ENCODE data around the gene IFNGR1. TPM values are rescaled to one million over a fixed set of nuclear protein-coding genes. Genes with fewer than 3 reads are reported as not detected.

IFNGR1 gene
- total and polyA plus RNA-seq, 2 of the 13 experiments (the other 11 are each of a cell fraction or from before 2014, with no cell fraction given): 82.8 to 87.8 TPM

- TF ChIP-seq ELF3 (CRISPR knock-in tag; IDR thresholded peaks at IDR 0.05) (no peak), SRSF9 (IDR thresholded peaks at IDR 0.05; ENCODE audit: borderline replicate concordance, insufficient read depth, low read depth, low read length, poor library complexity, severe bottlenecking) (no peak), GZF1 (CRISPR knock-in tag; IDR thresholded peaks at IDR 0.05) (no peak), PHF21A (CRISPR knock-in tag; IDR thresholded peaks at IDR 0.05) (no peak), ZNF160 (CRISPR knock-in tag; IDR thresholded peaks at IDR 0.05) (no peak)
- TF ChIP-seq, protein P1, sequence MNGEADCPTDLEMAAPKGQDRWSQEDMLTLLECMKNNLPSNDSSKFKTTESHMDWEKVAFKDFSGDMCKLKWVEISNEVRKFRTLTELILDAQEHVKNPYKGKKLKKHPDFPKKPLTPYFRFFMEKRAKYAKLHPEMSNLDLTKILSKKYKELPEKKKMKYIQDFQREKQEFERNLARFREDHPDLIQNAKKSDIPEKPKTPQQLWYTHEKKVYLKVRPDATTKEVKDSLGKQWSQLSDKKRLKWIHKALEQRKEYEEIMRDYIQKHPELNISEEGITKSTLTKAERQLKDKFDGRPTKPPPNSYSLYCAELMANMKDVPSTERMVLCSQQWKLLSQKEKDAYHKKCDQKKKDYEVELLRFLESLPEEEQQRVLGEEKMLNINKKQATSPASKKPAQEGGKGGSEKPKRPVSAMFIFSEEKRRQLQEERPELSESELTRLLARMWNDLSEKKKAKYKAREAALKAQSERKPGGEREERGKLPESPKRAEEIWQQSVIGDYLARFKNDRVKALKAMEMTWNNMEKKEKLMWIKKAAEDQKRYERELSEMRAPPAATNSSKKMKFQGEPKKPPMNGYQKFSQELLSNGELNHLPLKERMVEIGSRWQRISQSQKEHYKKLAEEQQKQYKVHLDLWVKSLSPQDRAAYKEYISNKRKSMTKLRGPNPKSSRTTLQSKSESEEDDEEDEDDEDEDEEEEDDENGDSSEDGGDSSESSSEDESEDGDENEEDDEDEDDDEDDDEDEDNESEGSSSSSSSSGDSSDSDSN (CRISPR knock-in tag; IDR thresholded peaks at IDR 0.05): no peak
- TF ChIP-seq, protein P2, sequence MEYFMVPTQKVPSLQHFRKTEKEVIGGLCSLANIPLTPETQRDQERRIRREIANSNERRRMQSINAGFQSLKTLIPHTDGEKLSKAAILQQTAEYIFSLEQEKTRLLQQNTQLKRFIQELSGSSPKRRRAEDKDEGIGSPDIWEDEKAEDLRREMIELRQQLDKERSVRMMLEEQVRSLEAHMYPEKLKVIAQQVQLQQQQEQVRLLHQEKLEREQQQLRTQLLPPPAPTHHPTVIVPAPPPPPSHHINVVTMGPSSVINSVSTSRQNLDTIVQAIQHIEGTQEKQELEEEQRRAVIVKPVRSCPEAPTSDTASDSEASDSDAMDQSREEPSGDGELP (IDR thresholded peaks at IDR 0.05; ENCODE audit: borderline replicate concordance, low read depth): no peak
- no peak for DNase-seq (ENCODE audit: low spot score)
- Histone ChIP-seq H3K27me3 (ENCODE audit: control insufficient read depth in 1 of 2, insufficient read depth in 2 of 2, low read length in 2 of 2) (no peaks in the 10 kb centered on the region), H3K4me1 (ENCODE audit: insufficient read depth, low read length) (no peaks in the 10 kb centered on the region), H3K36me3 (replicated peaks in 1 of 2; ENCODE audit: control insufficient read depth in 1 of 2, insufficient read depth in 2 of 2, low read length in 2 of 2) (no peaks in the 10 kb centered on the region), H4K20me1 (ENCODE audit: insufficient read depth, low read length) (no peaks in the 10 kb centered on the region), H3K4me3 (replicated peaks in 1 of 3; ENCODE audit: insufficient read depth in 1 of 3, low read depth in 2 of 3, low read length in 3 of 3) (no peak overlapping the region), H2AFZ (ENCODE audit: low read length) (no peak overlapping the region), H3K27ac (ENCODE audit: extremely low read length, insufficient read depth, low read length) (no peak overlapping the region), H3K79me2 (ENCODE audit: insufficient read depth, low read length) (no peaks in the 10 kb centered on the region), H3K9ac (ENCODE audit: insufficient read depth, low read depth, low read length) (no peak overlapping the region), H3K9me3 (ENCODE audit: low read length) (peaks cover 49% of the 10 kb centered on the region), H3K4me2 (ENCODE audit: low read depth, low read length) (no peak overlapping the region)
- CTCF ChIA-PET (ENCODE audit: low intra/inter-chr PET ratio, low total read pairs): no interaction called here
- no TSS peak for BruUV-seq (replicated peaks)
- POLR2A ChIA-PET: no interaction called here
- intact Hi-C loops (cut with micrococcal nuclease; ENCODE audit: unreplicated experiment) (no loop called here), in situ Hi-C loops (cut with HindIII; ENCODE audit: extremely low pct_ligation_motif_present, low pct_unique_long_range_greater_than_20kb) (no loop called here)
- no peak for FAIRE-seq
- WGBS (ENCODE audit: low lambda C conversion rate): 34% methylated on average over 5 of the region's 5 CpGs
- no peak for ATAC-seq
Observed at GRCh38 chr6:137190583-137191094, 28.5 kb downstream of the IFNGR1 start.

All from HepG2 (cell line).